Breast epithelium (tissue), 4 donors: ENCODE results near the gene CDR2L. TPM values are rescaled to one million over a fixed set of nuclear protein-coding genes. Genes with fewer than 3 reads are reported as not detected.

Experiments
- DNase-seq, 2 donors: peaks; one replicate each; pipeline ENCODE4 v3.0.0-alpha.2; 2019; ENCODE audit warnings: low spot score in 2 of 2
- H3K27ac ChIP-seq, 2 donors: fragments of 200-600 bp; sonication (generic) in 1 of 2; one replicate each; pipeline ENCODE4 v1.5.1; 2016 to 2019; ENCODE audit warnings: mild to moderate bottlenecking in 1 of 2
- H3K27me3 ChIP-seq, 2 donors: fragments of 200-600 bp; sonication (generic) in 1 of 2; one replicate each; pipeline versions ENCODE4 v1.5.1 to v1.6.0; 2017 to 2019; ENCODE audit warnings: control low read depth in 1 of 2, mild to moderate bottlenecking in 1 of 2
- H3K36me3 ChIP-seq: fragments of 200-600 bp; one replicate; pipeline ENCODE4 v1.5.1; 2019
- H3K4me1 ChIP-seq, 2 donors: fragments of 200-600 bp; sonication (generic); one replicate each; pipeline ENCODE4 v1.5.1; 2016 to 2019; ENCODE audit warnings: control low read depth in 1 of 2
- H3K4me3 ChIP-seq, 3 donors: fragments of 200-600 bp; sonication (generic); 1 replicate in 2 of 3; 2 replicates in 1 of 3; pipeline ENCODE4 v1.5.1; 2016 to 2019; ENCODE audit warnings: mild to moderate bottlenecking in 3 of 3, moderate library complexity in 2 of 3
- H3K9me3 ChIP-seq, 2 donors: fragments of 200-600 bp; sonication (generic) in 1 of 2; one replicate each; pipeline ENCODE4 v1.5.1; 2016 to 2019; ENCODE audit warnings: control low read depth in 1 of 2
- CTCF ChIP-seq, 3 donors: fragments of 450-650 bp; IDR thresholded peaks; one replicate each; pipeline ENCODE4 v1.5.1; 2016 to 2017; ENCODE audit warnings: antibody characterized with exemption in 3 of 3, mild to moderate bottlenecking in 3 of 3, moderate library complexity in 3 of 3
- POLR2A ChIP-seq: fragments of 450-650 bp; IDR thresholded peaks from one replicate; pipeline ENCODE4 v1.6.1; 2016; ENCODE audit warnings: antibody characterized with exemption, mild to moderate bottlenecking, moderate library complexity
- POLR2AphosphoS5 ChIP-seq, 3 donors: sonication (generic); formaldehyde crosslinking; IDR thresholded peaks; one replicate each; pipeline ENCODE4 v1.6.1; 2017; ENCODE audit warnings: antibody characterized with exemption in 3 of 3
- intact Hi-C: fragments of 100-400 bp; cut with DNase I; formaldehyde crosslinking; loops from one replicate; pipeline ENCODE4 v1.15.1; 2023; ENCODE audit warnings: low total_unique reads
- total RNA-seq, 3 donors: library from RNA; depleted of rRNA; stranded (reverse); fragments of >200 nt; gene quantifications; one replicate each; pipeline ENCODE4 v1.1.0, GENCODE V29; 2016

CDR2L gene
- total RNA-seq, 3 donors from 2014 or later, result 8.0 to 13.1 (median 9.2) TPM

- Histone ChIP-seq H3K27ac (no peak overlapping the region), H3K4me3 (no peak overlapping the region), H3K27me3 (no peaks in the 10 kb centered on the region), H3K36me3 (no peaks in the 10 kb centered on the region), H3K9me3 (no peaks in the 10 kb centered on the region), H3K4me1 (peaks cover 3 to 9% of the 10 kb centered on the region in 2 donors)
- TF ChIP-seq POLR2AphosphoS5 (IDR thresholded peaks at IDR 0.05) (no peak), CTCF (IDR thresholded peaks at IDR 0.05) (no peak), POLR2A (no peak)
- intact Hi-C loops, result loop anchor here (10.0 kb wide), 1 partner anchor 45 kb away; the partner anchor contains the start of gene CDR2L
- DNase-seq, result no peak
Observed at GRCh38 chr17:75030161-75030560, 42.7 kb downstream of the CDR2L start.

DNA sequence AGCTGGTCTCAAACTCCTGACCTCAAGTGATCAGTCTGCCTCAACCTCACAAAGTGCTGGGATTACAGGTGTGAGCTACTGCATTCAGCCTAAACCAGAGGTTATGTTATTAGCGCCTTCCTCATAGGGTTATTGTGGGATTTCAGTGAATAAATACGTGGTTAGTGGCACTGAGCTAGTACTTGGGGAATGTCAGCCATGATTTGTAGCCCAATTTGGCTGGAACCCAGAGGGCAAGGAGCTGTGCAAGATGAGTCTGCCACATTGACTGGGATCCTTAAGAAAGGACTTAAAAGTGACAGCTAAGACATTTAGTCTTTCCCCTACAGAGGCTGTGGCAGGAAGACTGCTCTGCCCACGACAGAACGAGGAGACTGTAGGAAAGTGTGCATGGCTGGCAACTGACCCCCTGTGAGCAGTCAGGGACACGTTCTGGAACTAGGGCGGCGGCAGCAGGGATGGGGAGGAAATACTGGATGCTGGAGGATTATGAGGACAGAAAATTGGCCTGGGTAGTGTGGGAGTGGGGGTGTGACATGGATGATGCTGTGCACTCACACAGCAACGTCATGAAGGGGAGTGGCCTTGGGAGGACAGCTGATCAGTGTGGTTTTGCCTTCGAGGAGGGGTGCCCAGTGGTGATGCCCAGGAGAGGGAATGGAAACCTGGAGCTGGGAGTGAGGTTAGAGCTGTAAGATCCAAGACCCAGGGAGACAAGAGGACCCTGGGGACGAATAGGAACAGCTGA is 44.7 kb downstream of the CDR2L start:
- peak overlapping the region; percentile 59 to 87 (median 79) for H3K4me3 ChIP-seq
- H3K9me3 ChIP-seq, result no peaks in the 10 kb centered on the region
- peaks cover 3 to 9% of the 10 kb centered on the region in 2 donors for H3K4me1 ChIP-seq
- intact Hi-C loops, result loop anchor here (10.0 kb wide), 1 partner anchor 47 kb away; the partner anchor contains the start of gene CDR2L
- no peaks in the 10 kb centered on the region for H3K27me3 ChIP-seq
- no peaks in the 10 kb centered on the region for H3K36me3 ChIP-seq
- peak overlapping the region; percentile 62 to 96 for H3K27ac ChIP-seq
- TF ChIP-seq POLR2A, result no peak
- peak in 1 of 3 donors; percentile 41 for TF ChIP-seq POLR2AphosphoS5 (IDR thresholded peaks at IDR 0.05)
- no peak for TF ChIP-seq CTCF (IDR thresholded peaks at IDR 0.05)
- DNase-seq, result peak; percentile 69 to 77

DNA sequence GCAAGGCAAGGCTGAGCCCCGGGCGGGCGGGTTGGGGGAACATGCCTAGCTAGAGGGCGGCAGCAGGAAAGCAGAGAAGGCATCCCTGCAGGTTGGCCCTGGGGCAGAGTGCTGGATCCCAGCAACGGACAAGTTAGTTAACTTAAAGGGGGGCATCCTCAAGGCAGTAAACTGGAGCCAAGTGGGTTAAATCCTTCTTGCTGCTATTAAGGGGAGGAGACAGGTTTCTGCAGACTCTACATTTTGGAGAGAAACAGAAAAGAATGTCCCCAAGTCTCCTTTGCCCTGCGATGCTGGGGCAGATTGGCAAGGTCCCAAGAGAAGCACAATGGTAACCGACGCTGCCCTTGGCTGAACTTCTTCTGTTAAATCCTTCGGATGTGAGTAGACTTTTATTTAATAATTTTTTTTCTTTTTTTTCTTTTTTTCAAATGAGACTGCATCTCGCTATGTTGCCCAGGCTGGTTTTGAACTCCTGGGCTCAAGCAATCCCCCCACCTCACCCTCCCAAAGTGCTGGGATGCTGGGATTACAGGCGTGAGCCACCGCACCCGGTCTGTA is 45.4 kb downstream of the CDR2L start:
- H3K27ac ChIP-seq, result peak overlapping the region; percentile 62 to 96
- peaks cover 3 to 9% of the 10 kb centered on the region in 2 donors for H3K4me1 ChIP-seq
- intact Hi-C loops, result loop anchor here (10.0 kb wide), 1 partner anchor 48 kb away; the partner anchor contains the start of gene CDR2L
- no peaks in the 10 kb centered on the region for H3K9me3 ChIP-seq
- no peak for TF ChIP-seq CTCF (IDR thresholded peaks at IDR 0.05)
- TF ChIP-seq POLR2AphosphoS5 (IDR thresholded peaks at IDR 0.05), result no peak
- no peak for TF ChIP-seq POLR2A
- peak in 1 of 2 donors; percentile 32 for DNase-seq
- H3K4me3 ChIP-seq, result peak overlapping the region; percentile 59 to 87 (median 79)
- no peaks in the 10 kb centered on the region for H3K36me3 ChIP-seq
- H3K27me3 ChIP-seq, result no peaks in the 10 kb centered on the region

- intact Hi-C loops, result loop anchor here (10.0 kb wide), 1 partner anchor 49 kb away; the partner anchor contains the start of gene CDR2L
- Histone ChIP-seq H3K4me3 (peak overlapping the region; percentile 59 to 87 (median 79)), H3K4me1 (peaks cover 3 to 9% of the 10 kb centered on the region in 2 donors), H3K9me3 (no peaks in the 10 kb centered on the region), H3K36me3 (no peaks in the 10 kb centered on the region), H3K27ac (peak overlapping the region; percentile 94 to 96), H3K27me3 (no peaks in the 10 kb centered on the region)
- TF ChIP-seq POLR2AphosphoS5 (IDR thresholded peaks at IDR 0.05), result peak; percentile 78 to 98 (median 89)
- TF ChIP-seq POLR2A, result no peak
- TF ChIP-seq CTCF (IDR thresholded peaks at IDR 0.05), result no peak
- peak; percentile 95 to 97 for DNase-seq
Observed at GRCh38 chr17:75033346-75034235, 46.2 kb downstream of the CDR2L start.
